MG63 (cell line): ENCODE results near the gene PROCR. TPM values are rescaled to one million over a fixed set of nuclear protein-coding genes. Genes with fewer than 3 reads are reported as not detected.
"Not testable (repeated sequence)": the region's sequence is repeated elsewhere in the genome, so short reads cannot be mapped to it uniquely, and the experiment has no call there.

Source experiments
- DNase-seq: peaks from one replicate; pipeline ENCODE4 v3.0.0-alpha.2; 2020
- H3K27me3 ChIP-seq: fragments of 250-450 bp; sonication (Bioruptor Pico); 2 replicates; pipeline ENCODE4 v1.5.1; 2020; ENCODE audit warnings: mild to moderate bottlenecking, moderate library complexity
- H3K36me3 ChIP-seq: fragments of 250-450 bp; sonication (Bioruptor Pico); 2 replicates; pipeline ENCODE4 v1.5.1; 2020; ENCODE audit warnings: mild to moderate bottlenecking, moderate library complexity
- H3K4me3 ChIP-seq: fragments of 250-450 bp; sonication (Bioruptor Pico); 2 replicates; pipeline ENCODE4 v1.5.1; 2020; ENCODE audit warnings: mild to moderate bottlenecking, moderate library complexity
- H3K9me3 ChIP-seq: fragments of 250-450 bp; sonication (Bioruptor Pico); 2 replicates; pipeline ENCODE4 v1.5.1; 2020; ENCODE audit warnings: mild to moderate bottlenecking, moderate library complexity
- total RNA-seq: library from RNA; depleted of rRNA; stranded (reverse); fragments of >200 nt; shearing (Covaris generic); gene quantifications from 2 replicates; pipeline ENCODE4 v1.2.3, GENCODE V29; 2014; ENCODE audit warnings: low replicate concordance

The PROCR gene
- total RNA-seq, 1 experiment from 2014 or later, result 53.8 TPM

- Histone ChIP-seq H3K4me3 (no peak overlapping the region), H3K9me3 (no peaks in the 10 kb centered on the region), H3K27me3 (no peaks in the 10 kb centered on the region), H3K36me3 (peaks cover 9% of the 10 kb centered on the region; the same call in 1 of the 2 replicates)
- DNase-seq, result no peak
Observed at GRCh38 chr20:35180266-35180665, 8.4 kb downstream of the PROCR start.

GRCh38 chr20:35181731-35182130, 9.9 kb downstream of the PROCR start:
- H3K27me3 ChIP-seq, result no peaks in the 10 kb centered on the region
- H3K4me3 ChIP-seq, result no peak overlapping the region
- H3K9me3 ChIP-seq, result no peaks in the 10 kb centered on the region
- no peak for DNase-seq
- H3K36me3 ChIP-seq, result peaks cover 8% of the 10 kb centered on the region; the same call in 1 of the 2 replicates

DNA sequence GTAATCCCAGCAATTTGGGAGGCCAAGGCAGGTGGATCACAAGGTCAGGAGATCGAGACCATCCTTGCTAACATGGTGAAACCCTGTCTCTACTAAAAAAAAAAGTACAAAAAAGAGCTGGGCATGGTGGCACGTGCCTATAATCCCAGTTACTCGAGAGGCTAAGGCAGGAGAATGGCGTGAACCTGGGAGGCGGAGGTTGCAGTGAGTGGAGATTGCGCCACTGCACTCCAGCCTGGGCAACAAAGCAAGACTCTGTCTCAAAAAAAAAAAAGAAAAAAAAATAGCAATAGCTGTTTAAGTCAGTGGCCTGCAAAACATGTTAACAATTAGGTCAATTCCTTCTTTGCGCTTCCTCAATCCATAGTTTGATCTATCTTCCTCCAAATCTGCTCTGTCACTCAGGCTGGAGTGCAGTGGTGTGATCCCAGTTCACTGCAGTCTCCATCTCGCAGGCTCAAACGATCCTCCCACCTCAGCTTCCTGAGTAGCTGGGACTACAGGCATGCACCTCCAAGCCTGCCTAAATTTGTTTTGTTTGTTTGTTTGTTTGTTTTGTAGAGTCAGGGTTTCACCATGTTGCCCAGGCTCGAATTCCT, 14.9 kb downstream of the PROCR start:
- H3K36me3 ChIP-seq, H3K9me3 ChIP-seq, DNase-seq, H3K4me3 ChIP-seq, H3K27me3 ChIP-seq: not testable (repeated sequence)

GRCh38 chr20:35187584-35188190, 15.8 kb downstream of the PROCR start:
- H3K27me3 ChIP-seq, result no peaks in the 10 kb centered on the region
- no peak overlapping the region for H3K4me3 ChIP-seq
- H3K36me3 ChIP-seq, result no peaks in the 10 kb centered on the region
- peak; percentile 28 for DNase-seq
- H3K9me3 ChIP-seq, result 0 out of 2 replicates have a peak, but pooled peaks cover 3% of the 10 kb centered on the region

GRCh38 chr20:35189223-35189622, 17.4 kb downstream of the PROCR start:
- H3K4me3 ChIP-seq, DNase-seq, H3K9me3 ChIP-seq, H3K36me3 ChIP-seq, H3K27me3 ChIP-seq: not testable (repeated sequence)

DNA sequence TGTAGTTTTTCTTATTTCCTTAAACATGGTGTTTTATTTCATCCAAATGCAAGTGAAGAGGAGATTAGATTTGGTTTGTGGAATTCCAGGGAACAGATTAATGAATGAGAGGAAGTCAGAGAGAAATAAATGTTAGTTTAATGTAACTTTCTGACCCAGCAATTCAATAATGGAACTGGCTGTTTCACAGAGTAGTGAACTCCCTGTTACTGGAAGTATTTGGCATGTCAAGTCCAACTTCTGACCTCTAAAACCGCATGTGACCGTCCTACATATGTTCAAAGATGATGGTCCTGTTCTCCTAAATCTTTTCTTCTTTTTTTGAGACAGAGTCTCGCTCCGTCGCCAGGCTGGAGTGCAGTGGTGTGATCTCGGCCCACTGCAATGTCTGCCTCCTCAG, 18.7 kb downstream of the PROCR start:
- H3K9me3 ChIP-seq, result peaks cover 7% of the 10 kb centered on the region
- DNase-seq, result no peak
- no peak overlapping the region for H3K4me3 ChIP-seq
- no peaks in the 10 kb centered on the region for H3K27me3 ChIP-seq
- no peaks in the 10 kb centered on the region for H3K36me3 ChIP-seq

- Histone ChIP-seq H3K9me3 (peaks cover 14% of the 10 kb centered on the region), H3K4me3 (no peak overlapping the region), H3K36me3 (no peaks in the 10 kb centered on the region), H3K27me3 (no peaks in the 10 kb centered on the region)
- DNase-seq, result no peak
Observed at GRCh38 chr20:35191419-35192117, 19.7 kb downstream of the PROCR start.

- DNase-seq, result no peak
- Histone ChIP-seq H3K4me3 (no peak overlapping the region), H3K36me3 (no peaks in the 10 kb centered on the region), H3K9me3 (peaks cover 22% of the 10 kb centered on the region), H3K27me3 (no peaks in the 10 kb centered on the region)
Observed at GRCh38 chr20:35192118-35192872, 20.4 kb downstream of the PROCR start.

DNA sequence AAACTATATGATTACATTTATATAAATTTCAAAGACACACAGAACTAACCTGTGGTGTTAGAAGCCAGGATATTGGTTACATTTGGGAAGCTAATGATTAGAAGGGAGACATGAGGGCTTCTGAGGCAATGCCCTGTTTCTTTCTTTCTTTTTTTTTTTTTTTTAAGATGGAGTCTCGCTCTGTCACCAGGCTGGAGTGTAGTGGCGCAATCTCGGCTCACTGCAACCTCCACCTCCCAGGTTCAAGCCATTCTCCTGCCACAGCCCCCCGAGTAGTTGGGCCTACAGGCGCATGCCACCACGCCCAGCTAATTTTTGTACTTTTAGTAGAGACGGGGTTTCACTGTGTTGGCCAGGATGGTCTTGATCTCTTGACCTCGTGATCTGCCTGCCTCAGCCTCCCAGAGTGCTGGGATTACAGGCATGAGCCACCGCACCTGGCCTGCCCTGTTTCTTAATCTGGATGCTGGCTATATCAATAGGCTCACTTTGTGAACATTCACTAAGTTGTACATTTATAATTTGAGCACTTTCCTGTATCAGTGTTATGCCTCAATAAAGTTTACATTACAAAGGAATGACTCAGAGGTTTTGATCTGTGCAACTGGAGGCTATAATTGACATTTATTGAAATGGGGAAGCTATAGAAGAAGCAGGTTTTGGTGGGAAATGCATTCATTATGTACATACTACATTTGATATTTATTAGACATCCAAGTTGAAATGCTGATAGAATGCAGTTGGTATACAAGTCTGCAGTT, 21.3 kb downstream of the PROCR start:
- H3K9me3 ChIP-seq, result peaks cover 24% of the 10 kb centered on the region
- not testable (repeated sequence) for DNase-seq, H3K36me3 ChIP-seq

DNA sequence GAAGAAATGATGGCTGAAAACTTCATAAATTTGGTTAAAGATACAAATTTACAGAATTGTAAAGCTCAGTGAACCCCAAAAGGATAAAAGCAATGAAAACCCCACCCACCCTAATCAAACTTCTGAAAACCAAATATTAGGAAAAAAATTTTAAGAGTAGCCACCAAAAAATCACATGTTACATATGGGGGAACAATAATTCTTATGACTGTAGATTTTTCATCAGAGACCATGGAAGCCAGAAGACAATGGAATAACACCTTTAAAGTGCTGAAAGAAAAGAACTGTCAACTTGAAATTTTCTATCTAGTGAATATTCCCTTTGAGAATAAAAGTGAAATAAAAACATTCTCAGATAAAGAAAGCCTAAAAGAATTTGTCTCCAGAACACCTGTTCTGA, 24.4 kb downstream of the PROCR start:
- no peaks in the 10 kb centered on the region for H3K36me3 ChIP-seq
- no peak for DNase-seq
- no peak overlapping the region for H3K4me3 ChIP-seq
- peaks cover 39% of the 10 kb centered on the region for H3K9me3 ChIP-seq
- no peaks in the 10 kb centered on the region for H3K27me3 ChIP-seq

More for the DNA sequence above, 21.3 kb downstream of the PROCR start:
- H3K27me3 ChIP-seq, H3K4me3 ChIP-seq: not testable (repeated sequence)

DNA sequence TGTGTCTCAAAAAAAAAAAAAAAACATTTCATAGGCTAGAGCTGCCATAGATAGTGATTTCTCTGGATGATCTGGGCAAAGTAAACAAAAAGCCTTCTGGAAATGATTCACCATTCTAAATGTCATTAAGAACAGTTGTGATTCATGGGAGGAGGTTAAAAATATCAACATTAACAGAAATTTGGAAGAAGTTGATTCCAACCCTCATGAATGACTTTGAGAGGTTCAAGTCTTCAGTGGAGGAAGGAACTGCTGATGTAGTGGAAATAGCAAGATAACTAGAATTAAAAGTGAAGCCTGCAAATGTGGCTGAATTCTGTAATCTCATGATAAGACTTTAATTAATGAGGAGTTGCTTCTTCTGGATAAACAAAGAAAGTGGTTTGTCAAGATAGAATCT, 27.9 kb downstream of the PROCR start:
- no peak for DNase-seq
- H3K9me3 ChIP-seq, result peaks cover 44% of the 10 kb centered on the region
- no peak overlapping the region for H3K4me3 ChIP-seq
- H3K36me3 ChIP-seq, result no peaks in the 10 kb centered on the region
- no peaks in the 10 kb centered on the region for H3K27me3 ChIP-seq

DNA sequence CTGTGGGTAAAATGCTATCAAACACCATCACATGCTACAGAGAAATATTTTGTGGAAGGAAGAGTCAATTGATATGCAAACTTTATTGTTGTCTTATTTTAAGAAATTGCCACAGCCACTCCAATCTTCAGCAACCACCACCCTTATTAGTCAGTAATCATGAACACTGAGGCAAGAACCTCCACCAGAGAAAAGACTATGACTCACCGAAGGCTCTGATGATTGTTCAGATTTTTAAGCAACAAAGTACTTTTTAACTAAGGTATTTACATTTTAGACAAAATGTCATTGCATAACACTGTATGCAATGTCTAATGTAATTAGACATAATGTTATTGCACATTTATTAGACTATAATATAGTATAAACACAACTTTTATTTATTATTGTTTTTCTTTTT, 28.4 kb downstream of the PROCR start:
- Histone ChIP-seq H3K9me3 (peaks cover 42% of the 10 kb centered on the region), H3K36me3 (no peaks in the 10 kb centered on the region), H3K4me3 (no peak overlapping the region), H3K27me3 (no peaks in the 10 kb centered on the region)
- DNase-seq, result no peak

DNA sequence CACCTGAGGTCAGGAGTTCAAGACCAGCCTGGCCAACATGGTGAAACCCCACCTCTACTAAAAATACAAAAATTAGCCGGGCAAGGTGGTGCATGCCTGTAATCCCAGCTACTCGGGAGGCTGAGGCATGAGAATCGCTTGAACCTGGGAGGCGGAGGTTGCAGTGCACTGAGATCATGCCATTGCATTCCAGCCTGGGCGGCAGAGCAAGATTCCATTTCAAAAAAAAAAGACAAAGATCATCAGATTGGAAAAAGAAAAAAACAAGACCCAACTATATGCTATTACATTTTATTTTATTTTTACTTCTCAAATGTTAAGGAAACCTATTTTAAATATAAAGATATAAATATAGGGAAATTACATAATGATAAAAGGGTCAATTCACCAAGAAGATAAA, 29.6 kb downstream of the PROCR start:
- H3K9me3 ChIP-seq, result peaks cover 33% of the 10 kb centered on the region
- not testable (repeated sequence) for H3K36me3 ChIP-seq, H3K4me3 ChIP-seq, H3K27me3 ChIP-seq, DNase-seq

- DNase-seq, result no peak
- Histone ChIP-seq H3K36me3 (no peaks in the 10 kb centered on the region), H3K9me3 (peaks cover 5% of the 10 kb centered on the region), H3K27me3 (no peaks in the 10 kb centered on the region), H3K4me3 (no peak overlapping the region)
Observed at GRCh38 chr20:35206802-35207201, 34.9 kb downstream of the PROCR start.

- no peak overlapping the region for H3K4me3 ChIP-seq
- H3K9me3 ChIP-seq, result peaks cover 5% of the 10 kb centered on the region
- peak; percentile 71 for DNase-seq
- H3K36me3 ChIP-seq, result no peaks in the 10 kb centered on the region
- H3K27me3 ChIP-seq, result no peaks in the 10 kb centered on the region
Observed at GRCh38 chr20:35207950-35208611, 36.2 kb downstream of the PROCR start.
